Measurements from ENCODE around the gene CCDC138.

- TF ChIP-seq CTCF (IDR thresholded peaks at IDR 0.05) (no peak), POLR2AphosphoS5 (IDR thresholded peaks at IDR 0.05) (no peak), POLR2A (IDR thresholded peaks at IDR 0.05) (no peak), EP300 (IDR thresholded peaks at IDR 0.05) (no peak)
Observed at GRCh38 chr2:108834620-108835019, 48.0 kb downstream of the CCDC138 start.

All from gastroesophageal sphincter (tissue), 3 donors.